Cardiac muscle cell (in vitro differentiated cells and primary cell): Measurements from ENCODE around the gene ZMYND10. TPM values are rescaled to one million over a fixed set of nuclear protein-coding genes. Genes with fewer than 3 reads are reported as not detected.

Experiments
- DNase-seq, 2 donors: peaks; one replicate each; pipeline versions ENCODE4 v3.0.0 to v3.0.0-alpha.2; 2010 to 2017; ENCODE audit warnings: low read depth in 1 of 2, low spot score in 1 of 2
- H3K27ac ChIP-seq: fragments of 200-600 bp; sonication (generic); 2 replicates; pipeline ENCODE4 v1.5.1; 2016
- H3K27me3 ChIP-seq: fragments of 200-600 bp; sonication (generic); 2 replicates; pipeline ENCODE4 v1.6.0; 2016; ENCODE audit warnings: control low read depth
- H3K36me3 ChIP-seq: fragments of 200-600 bp; sonication (generic); 2 replicates; pipeline ENCODE4 v1.5.1; 2016; ENCODE audit warnings: control low read depth
- H3K4me1 ChIP-seq: fragments of 200-600 bp; sonication (generic); 2 replicates; pipeline ENCODE4 v1.8.1; 2017; ENCODE audit warnings: low read depth, mild to moderate bottlenecking, mixed run types
- H3K4me3 ChIP-seq: fragments of 200-600 bp; sonication (generic); 2 replicates; pipeline ENCODE4 v1.5.1; 2016; ENCODE audit warnings: mild to moderate bottlenecking
- H3K9me3 ChIP-seq: fragments of 200-600 bp; sonication (generic); 2 replicates; pipeline ENCODE4 v1.5.1; 2017; ENCODE audit warnings: low read depth, mild to moderate bottlenecking, control low read depth
- polyA plus RNA-seq: library from polyadenylated mRNA; unstranded; fragments of >200 nt; fragmentation: Nextera tagmentation; extraction: Ambion mirVana; gene quantifications from 2 replicates; pipeline ENCODE4 v1.2.1, GENCODE V29; 2016
- total RNA-seq: library from RNA; depleted of rRNA; stranded (reverse); fragments of >200 nt; gene quantifications from 2 replicates; pipeline ENCODE4 v1.2.3, GENCODE V29; 2016
- TF ChIP-seq, protein P1 (sequence below): IDR thresholded peaks from 2 replicates; pipeline ENCODE4 v1.5.1; 2012; ENCODE audit warnings: low read depth, mild to moderate bottlenecking, low read length

Gene ZMYND10
- total and polyA plus RNA-seq, 2 experiments from 2014 or later, result 1.8 to 2.8 TPM

DNA sequence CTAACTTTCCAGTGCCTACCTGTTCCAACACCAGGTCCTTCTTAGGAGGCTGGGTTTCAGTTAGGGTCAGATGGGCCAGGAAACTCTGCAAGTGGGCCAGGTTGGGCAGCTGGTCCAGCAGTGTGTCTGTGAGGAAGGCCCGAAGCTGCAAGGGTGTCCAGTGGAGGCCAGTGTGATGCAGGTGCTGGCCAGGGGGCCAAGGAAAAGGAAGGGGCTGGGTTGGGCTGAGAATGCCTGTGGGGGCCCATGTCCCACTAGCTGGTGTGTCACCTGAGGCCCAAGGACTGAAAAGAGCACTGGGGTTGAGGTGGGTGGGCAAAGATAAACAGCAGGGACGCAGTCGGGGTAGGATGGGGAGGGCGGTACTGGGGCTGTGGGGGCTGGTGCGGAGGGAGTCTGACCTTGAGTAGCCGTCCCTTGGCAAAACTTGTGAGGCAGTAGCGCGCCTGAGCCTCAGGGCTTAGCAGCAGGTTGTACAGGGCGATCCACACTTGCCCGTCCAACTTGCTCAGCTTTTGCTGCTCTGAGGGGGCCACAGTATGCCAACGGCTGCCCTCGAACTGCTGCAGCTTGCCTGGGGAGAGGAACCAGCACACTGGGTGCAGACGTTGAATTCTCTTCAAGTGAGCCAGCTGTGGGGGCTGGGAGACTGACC lies 3.4 kb downstream of the ZMYND10 start:
- Histone ChIP-seq H3K36me3 (no peaks in the 10 kb centered on the region), H3K4me3 (no peak overlapping the region), H3K4me1 (peaks cover 11% of the 10 kb centered on the region), H3K9me3 (no peaks in the 10 kb centered on the region), H3K27ac (no peak overlapping the region), H3K27me3 (peaks cover 61% of the 10 kb centered on the region)
- TF ChIP-seq, protein P1, sequence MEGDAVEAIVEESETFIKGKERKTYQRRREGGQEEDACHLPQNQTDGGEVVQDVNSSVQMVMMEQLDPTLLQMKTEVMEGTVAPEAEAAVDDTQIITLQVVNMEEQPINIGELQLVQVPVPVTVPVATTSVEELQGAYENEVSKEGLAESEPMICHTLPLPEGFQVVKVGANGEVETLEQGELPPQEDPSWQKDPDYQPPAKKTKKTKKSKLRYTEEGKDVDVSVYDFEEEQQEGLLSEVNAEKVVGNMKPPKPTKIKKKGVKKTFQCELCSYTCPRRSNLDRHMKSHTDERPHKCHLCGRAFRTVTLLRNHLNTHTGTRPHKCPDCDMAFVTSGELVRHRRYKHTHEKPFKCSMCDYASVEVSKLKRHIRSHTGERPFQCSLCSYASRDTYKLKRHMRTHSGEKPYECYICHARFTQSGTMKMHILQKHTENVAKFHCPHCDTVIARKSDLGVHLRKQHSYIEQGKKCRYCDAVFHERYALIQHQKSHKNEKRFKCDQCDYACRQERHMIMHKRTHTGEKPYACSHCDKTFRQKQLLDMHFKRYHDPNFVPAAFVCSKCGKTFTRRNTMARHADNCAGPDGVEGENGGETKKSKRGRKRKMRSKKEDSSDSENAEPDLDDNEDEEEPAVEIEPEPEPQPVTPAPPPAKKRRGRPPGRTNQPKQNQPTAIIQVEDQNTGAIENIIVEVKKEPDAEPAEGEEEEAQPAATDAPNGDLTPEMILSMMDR, result no peak
- no peak for DNase-seq

DNA sequence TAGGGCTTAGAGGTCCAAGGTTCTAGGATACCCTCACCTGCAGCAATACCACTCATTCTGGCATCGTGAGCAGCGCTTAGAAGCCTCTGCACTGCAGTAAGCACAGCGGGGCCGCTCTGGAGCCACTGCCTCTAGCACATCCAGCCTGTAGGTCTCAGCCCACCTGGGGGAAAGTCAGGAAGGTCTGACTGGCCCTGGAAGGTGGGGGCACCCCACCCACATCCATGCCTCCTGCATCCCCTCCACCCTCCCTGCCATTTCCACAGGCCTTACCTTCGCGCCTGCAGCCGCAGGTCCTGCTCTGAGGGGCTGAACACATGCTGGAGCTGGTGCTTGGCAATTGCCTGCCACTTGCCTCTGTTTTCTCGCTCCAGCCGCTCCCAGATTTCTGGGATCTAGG lies 4.0 kb downstream of the ZMYND10 start:
- no peaks in the 10 kb centered on the region for H3K9me3 ChIP-seq
- no peak overlapping the region for H3K27ac ChIP-seq
- DNase-seq, result no peak
- no peak overlapping the region for H3K4me3 ChIP-seq
- peaks cover 11% of the 10 kb centered on the region for H3K4me1 ChIP-seq
- H3K36me3 ChIP-seq, result no peaks in the 10 kb centered on the region
- H3K27me3 ChIP-seq, result peaks cover 61% of the 10 kb centered on the region
- TF ChIP-seq, protein P1, result no peak

DNA sequence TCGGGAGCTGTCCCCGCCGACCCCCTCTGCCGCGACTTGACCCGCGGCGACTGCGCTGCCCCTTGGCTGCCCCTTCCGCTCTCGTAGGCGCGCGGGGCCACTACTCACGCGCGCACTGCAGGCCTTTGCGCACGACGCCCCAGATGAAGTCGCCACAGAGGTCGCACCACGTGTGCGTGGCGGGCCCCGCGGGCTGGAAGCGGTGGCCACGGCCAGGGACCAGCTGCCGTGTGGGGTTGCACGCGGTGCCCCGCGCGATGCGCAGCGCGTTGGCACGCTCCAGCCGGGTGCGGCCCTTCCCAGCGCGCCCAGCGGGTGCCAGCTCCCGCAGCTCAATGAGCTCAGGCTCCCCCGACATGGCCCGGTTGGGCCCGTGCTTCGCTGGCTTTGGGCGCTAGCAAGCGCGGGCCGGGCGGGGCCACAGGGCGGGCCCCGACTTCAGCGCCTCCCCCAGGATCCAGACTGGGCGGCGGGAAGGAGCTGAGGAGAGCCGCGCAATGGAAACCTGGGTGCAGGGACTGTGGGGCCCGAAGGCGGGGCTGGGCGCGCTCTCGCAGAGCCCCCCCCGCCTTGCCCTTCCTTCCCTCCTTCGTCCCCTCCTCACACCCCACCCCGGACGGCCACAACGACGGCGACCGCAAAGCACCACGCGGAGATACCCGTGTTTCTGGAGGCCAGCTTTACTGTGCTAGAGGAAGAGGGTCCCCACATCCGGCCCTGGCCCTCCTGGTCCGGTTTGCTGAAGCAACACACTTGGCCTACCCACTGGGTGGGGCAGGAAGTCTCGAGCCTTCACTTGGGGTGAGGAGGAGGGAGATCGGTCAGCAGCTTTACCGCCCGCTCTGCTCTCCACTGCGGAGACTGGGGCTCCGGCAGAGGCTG lies 4.8 kb downstream of the ZMYND10 start, which contains the start of gene RASSF1:
TSS of gene RASSF1 (minus strand) at position 389 of the 882 bp plus-strand sequence. CDS start at position 358, 31 bp downstream.
- Histone ChIP-seq H3K9me3 (no peaks in the 10 kb centered on the region), H3K36me3 (no peaks in the 10 kb centered on the region), H3K4me1 (peaks cover 14% of the 10 kb centered on the region), H3K27ac (no peak within 1 kb of the TSS), H3K4me3 (no peak within 1 kb of the TSS), H3K27me3 (peaks cover 61% of the 10 kb centered on the region)
- TF ChIP-seq, protein P1, result no peak
- DNase-seq, result peak in 1 of 2 donors; percentile 69

- Histone ChIP-seq H3K36me3 (no peaks in the 10 kb centered on the region), H3K4me3 (no peak overlapping the region), H3K27ac (no peak overlapping the region), H3K4me1 (peaks cover 11% of the 10 kb centered on the region), H3K27me3 (peaks cover 56% of the 10 kb centered on the region), H3K9me3 (no peaks in the 10 kb centered on the region)
- no peak for DNase-seq
- TF ChIP-seq, protein P1, result no peak
Measured at GRCh38 chr3:50340147-50340447, 5.4 kb downstream of the ZMYND10 start.

DNA sequence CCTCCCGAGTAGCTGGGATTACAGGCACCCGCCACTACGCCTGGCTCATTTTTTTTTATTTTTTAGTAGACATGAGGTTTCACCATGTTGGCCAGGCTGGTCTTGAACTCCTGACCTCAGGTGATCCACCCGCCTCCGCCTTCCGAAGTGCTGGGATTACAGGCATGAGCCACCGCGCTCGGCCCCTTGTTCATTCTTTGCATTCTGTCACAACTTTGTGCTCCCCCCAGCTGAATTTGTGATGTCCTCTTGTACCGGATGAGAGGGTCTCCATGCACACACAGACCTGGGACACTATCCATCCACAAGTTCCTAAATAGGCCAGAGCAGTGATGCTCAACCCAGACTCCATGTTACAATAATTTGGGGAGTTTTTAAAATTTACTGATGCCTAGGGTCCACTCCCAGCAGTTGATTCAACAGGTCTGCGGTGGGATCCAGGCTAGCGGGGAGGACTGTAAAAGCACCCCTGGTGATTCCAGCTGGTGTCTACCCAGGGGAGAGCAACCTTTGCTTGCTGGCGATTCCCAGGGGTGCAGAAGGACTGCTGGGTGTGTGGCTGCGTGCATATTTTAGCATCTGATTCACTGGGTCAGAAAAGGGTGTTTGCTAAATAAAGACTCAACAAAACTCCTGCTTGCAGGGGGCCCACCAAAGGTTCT lies 5.9 kb downstream of the ZMYND10 start:
- Histone ChIP-seq H3K4me1 (peaks cover 11% of the 10 kb centered on the region), H3K9me3 (no peaks in the 10 kb centered on the region), H3K27ac (no peak overlapping the region), H3K27me3 (peaks cover 52% of the 10 kb centered on the region), H3K4me3 (no peak overlapping the region), H3K36me3 (no peaks in the 10 kb centered on the region)
- TF ChIP-seq, protein P1, result no peak
- DNase-seq, result peak in 1 of 2 donors; percentile 52
